H1 (cell line): ENCODE data around the gene GRID2. TPM values are rescaled to one million over a fixed set of nuclear protein-coding genes. Genes with fewer than 3 reads are reported as not detected.

Experiments
- CTCF ChIA-PET: fragments of 300-600 bp; sonication (Branson Sonifier 250); formaldehyde crosslinking; loops from one replicate; lab custom pipeline; 2021; ENCODE audit not compliant: partially characterized antibody; lab: Charles Lee
- POLR2A ChIA-PET: fragments of 300-600 bp; sonication (Branson Sonifier 250); formaldehyde crosslinking; loops from one replicate; lab custom pipeline; 2021; ENCODE audit warnings: inconsistent platforms; ENCODE audit not compliant: partially characterized antibody; lab: Charles Lee
- DNase-seq, 2 experiments: peaks; one replicate each; pipeline versions ENCODE4 v3.0.0 to v3.0.0-alpha.2; 2010 to 2022; ENCODE audit warnings: low spot score in 2 of 2, low read depth in 1 of 2, mixed read lengths in 1 of 2
- FAIRE-seq: peaks from 2 replicates; lab custom pipeline; 2011; peaks lifted over from hg19 to GRCh38; lab: Jason Lieb, UNC
- H2AFZ ChIP-seq: 2 replicates; pipeline ENCODE4 v1.8.1; 2012; ENCODE audit warnings: low read length, inconsistent platforms
- H2AK5ac ChIP-seq: 2 replicates; pipeline ENCODE4 v1.6.1; 2013; ENCODE audit warnings: low read depth, low read length
- H2BK120ac ChIP-seq: replicated peaks from 2 replicates; pipeline ENCODE3; 2013; ENCODE audit warnings: low read depth, low read length, inconsistent platforms
- H2BK12ac ChIP-seq: 2 replicates; pipeline ENCODE4 v1.6.1; 2013; ENCODE audit warnings: low read depth, low read length
- H2BK15ac ChIP-seq: 2 replicates; pipeline ENCODE4 v1.6.1; 2013; ENCODE audit warnings: low read length
- H2BK20ac ChIP-seq: 2 replicates; pipeline ENCODE4 v1.6.1; 2013; ENCODE audit warnings: low read length
- H2BK5ac ChIP-seq: 2 replicates; pipeline ENCODE4 v1.6.1; 2013; ENCODE audit warnings: low read depth, low read length
- H3K14ac ChIP-seq: 2 replicates; pipeline ENCODE4 v1.6.1; 2013; ENCODE audit warnings: inconsistent platforms; ENCODE audit not compliant: insufficient read length
- H3K18ac ChIP-seq: 2 replicates; pipeline ENCODE4 v1.6.1; 2013; ENCODE audit warnings: low read length; ENCODE audit errors: extremely low read depth
- H3K23ac ChIP-seq: 2 replicates; pipeline ENCODE4 v1.6.1; 2013; ENCODE audit warnings: inconsistent platforms; ENCODE audit not compliant: insufficient read length
- H3K23me2 ChIP-seq: 2 replicates; pipeline ENCODE4 v1.6.1; 2013; ENCODE audit warnings: low read depth, low read length
- H3K27ac ChIP-seq: 2 replicates; pipeline ENCODE4 v1.6.1; 2011; ENCODE audit warnings: low read depth, low read length, inconsistent platforms
- H3K27me3 ChIP-seq, 4 experiments: replicated peaks in 1 of 4; 1 replicate in 1 of 4; 2 replicates in 3 of 4; pipeline versions ENCODE4 v1.6.1 to v1.8.1; 2011 to 2013; ENCODE audit warnings: low read length in 3 of 4, mild to moderate bottlenecking in 3 of 4, inconsistent platforms in 2 of 4, mixed read lengths in 2 of 4, moderate library complexity in 1 of 4; ENCODE audit not compliant: control insufficient read depth in 3 of 4, insufficient read depth in 3 of 4; ENCODE audit errors: extremely low read depth in 1 of 4
- H3K36me3 ChIP-seq, 4 experiments: 2 replicates each; pipeline versions ENCODE4 v1.6.1 to v1.8.1; 2011 to 2013; ENCODE audit warnings: mild to moderate bottlenecking in 4 of 4, low read length in 3 of 4, moderate library complexity in 2 of 4, control low read depth in 1 of 4, inconsistent platforms in 1 of 4; ENCODE audit not compliant: insufficient read depth in 4 of 4, control insufficient read depth in 2 of 4
- H3K4ac ChIP-seq: replicated peaks from 2 replicates; pipeline ENCODE3; 2013; ENCODE audit warnings: low read length, low read depth, mixed read lengths, inconsistent platforms; ENCODE audit not compliant: insufficient read length
- H3K4me1 ChIP-seq, 4 experiments: replicated peaks in 1 of 4; 1 replicate in 1 of 4; 2 replicates in 3 of 4; pipeline versions ENCODE4 v1.6.1 to v1.8.1; 2011 to 2013; ENCODE audit warnings: low read length in 3 of 4, inconsistent platforms in 2 of 4, mixed read lengths in 1 of 4; ENCODE audit not compliant: insufficient read depth in 4 of 4, control insufficient read depth in 3 of 4
- H3K4me2 ChIP-seq, 2 experiments: 2 replicates each; pipeline versions ENCODE4 v1.6.1 to v1.8.1; 2011 to 2013; ENCODE audit warnings: low read depth in 2 of 2, low read length in 2 of 2, control low read depth in 1 of 2, inconsistent platforms in 1 of 2, mild to moderate bottlenecking in 1 of 2; ENCODE audit not compliant: insufficient read depth in 1 of 2
- H3K4me3 ChIP-seq, 4 experiments: fragments of 200-600, 300-600 bp in 1 of 4; sonication (generic), shearing (Covaris generic), sonication (Bioruptor Twin) in 1 of 4; 2 replicates each; pipeline versions ENCODE4 v1.5.1 to v1.8.1; 2011 to 2016; ENCODE audit warnings: low read length in 4 of 4, low read depth in 3 of 4, control low read depth in 2 of 4, inconsistent platforms in 2 of 4, mild to moderate bottlenecking in 2 of 4, mixed read lengths in 1 of 4, moderate library complexity in 1 of 4; ENCODE audit not compliant: insufficient read depth in 2 of 4; ENCODE audit errors: extremely low read depth in 1 of 4
- H3K56ac ChIP-seq: replicated peaks from 2 replicates; pipeline ENCODE3; 2013; ENCODE audit warnings: low read depth, mild to moderate bottlenecking, mixed read lengths, low read length, inconsistent platforms; ENCODE audit not compliant: insufficient read length
- H3K79me1 ChIP-seq: 2 replicates; pipeline ENCODE4 v1.6.1; 2013; ENCODE audit warnings: low read depth, low read length, control low read depth
- H3K79me2 ChIP-seq, 2 experiments: 2 replicates each; pipeline versions ENCODE4 v1.6.1 to v1.8.1; 2012 to 2013; ENCODE audit warnings: low read length in 2 of 2, mild to moderate bottlenecking in 2 of 2, inconsistent platforms in 1 of 2; ENCODE audit not compliant: insufficient read depth in 2 of 2, control insufficient read depth in 1 of 2
- H3K9ac ChIP-seq, 4 experiments: replicated peaks in 1 of 4; 1 replicate in 1 of 4; 2 replicates in 3 of 4; pipeline versions ENCODE4 v1.6.1 to v1.8.1; 2011 to 2013; ENCODE audit warnings: low read depth in 3 of 4, low read length in 3 of 4, control low read depth in 2 of 4, mild to moderate bottlenecking in 2 of 4, moderate library complexity in 2 of 4, inconsistent platforms in 1 of 4; ENCODE audit errors: extremely low read depth in 1 of 4
- H3K9me3 ChIP-seq, 2 experiments: 2 replicates each; pipeline versions ENCODE4 v1.6.1 to v1.8.1; 2012 to 2013; ENCODE audit warnings: mild to moderate bottlenecking in 2 of 2, moderate library complexity in 2 of 2, control low read depth in 1 of 2, inconsistent platforms in 1 of 2, low read depth in 1 of 2, low read length in 1 of 2, mixed read lengths in 1 of 2; ENCODE audit not compliant: insufficient read depth in 2 of 2
- H4K20me1 ChIP-seq, 2 experiments: replicated peaks in 1 of 2; 2 replicates each; pipeline versions ENCODE3 to v1.8.1; 2011 to 2013; ENCODE audit warnings: inconsistent platforms in 2 of 2, low read length in 2 of 2, mild to moderate bottlenecking in 1 of 2; ENCODE audit not compliant: insufficient read depth in 2 of 2, control insufficient read depth in 1 of 2
- H4K5ac ChIP-seq: 2 replicates; pipeline ENCODE4 v1.6.1; 2013; ENCODE audit warnings: low read length, low read depth, mixed read lengths, inconsistent platforms; ENCODE audit not compliant: insufficient read length
- H4K8ac ChIP-seq: 2 replicates; pipeline ENCODE4 v1.8.0; 2013; ENCODE audit warnings: mild to moderate bottlenecking, moderate library complexity, low read length, inconsistent platforms; ENCODE audit not compliant: insufficient read depth; ENCODE audit errors: extremely low read depth
- H4K91ac ChIP-seq: replicated peaks from 2 replicates; pipeline ENCODE3; 2013; ENCODE audit warnings: low read length, mixed read lengths, inconsistent platforms; ENCODE audit not compliant: insufficient read length
- BACH1 ChIP-seq: IDR thresholded peaks from 2 replicates; pipeline ENCODE4 v1.6.1; 2012; ENCODE audit warnings: low read length, improper control_type of control experiment
- EP300 ChIP-seq, 2 experiments: IDR thresholded peaks; 1 replicate in 1 of 2; 2 replicates in 1 of 2; pipeline ENCODE4 v1.6.1; 2011 to 2012; ENCODE audit warnings: low read depth in 2 of 2, low read length in 2 of 2, mild to moderate bottlenecking in 2 of 2, borderline replicate concordance in 1 of 2, inconsistent platforms in 1 of 2, moderate library complexity in 1 of 2
- FOSL1 ChIP-seq: IDR thresholded peaks from 2 replicates; pipeline ENCODE4 v1.6.1; 2011; ENCODE audit warnings: mild to moderate bottlenecking, low read depth, low read length, moderate library complexity; ENCODE audit not compliant: insufficient read depth
- GTF2F1 ChIP-seq: IDR thresholded peaks from 2 replicates; pipeline ENCODE4 v1.6.1; 2012; ENCODE audit warnings: low read depth, low read length, improper control_type of control experiment, borderline replicate concordance
- NANOG ChIP-seq: IDR thresholded peaks from 2 replicates; pipeline ENCODE4 v1.6.1; 2011; ENCODE audit warnings: low read length, low read depth, mild to moderate bottlenecking, inconsistent platforms; ENCODE audit not compliant: insufficient read depth, poor library complexity, severe bottlenecking
- NRF1 ChIP-seq: IDR thresholded peaks from 2 replicates; pipeline ENCODE4 v1.6.1; 2011; ENCODE audit warnings: mild to moderate bottlenecking, low read depth, low read length, improper control_type of control experiment
- POLR2AphosphoS5 ChIP-seq: IDR thresholded peaks from 2 replicates; pipeline ENCODE4 v1.6.1; 2011; ENCODE audit warnings: low read depth, low read length
- RBBP5 ChIP-seq: IDR thresholded peaks from 2 replicates; pipeline ENCODE4 v1.7.1; 2012; ENCODE audit warnings: low read depth, mild to moderate bottlenecking, inconsistent platforms, low read length, moderate library complexity, borderline replicate concordance
- RFX5 ChIP-seq: IDR thresholded peaks from 2 replicates; pipeline ENCODE4 v1.6.1; 2011; ENCODE audit warnings: low read depth, low read length, improper control_type of control experiment, borderline replicate concordance
- RXRA ChIP-seq: IDR thresholded peaks from 2 replicates; pipeline ENCODE4 v1.6.1; 2011; ENCODE audit warnings: low read depth, mild to moderate bottlenecking, low read length, moderate library complexity; ENCODE audit not compliant: insufficient read depth
- SIRT6 ChIP-seq: IDR thresholded peaks from one replicate; pipeline ENCODE4 v1.7.1; 2012; ENCODE audit warnings: low read length, inconsistent platforms
- SP1 ChIP-seq: IDR thresholded peaks from 2 replicates; pipeline ENCODE4 v1.6.1; 2011; ENCODE audit warnings: low read depth, low read length
- TAF1 ChIP-seq: IDR thresholded peaks from 2 replicates; pipeline ENCODE4 v1.6.1; 2011; ENCODE audit warnings: mild to moderate bottlenecking, low read depth, low read length
- WGBS, 2 experiments: shearing (Covaris generic) in 1 of 2; methylation state at CpG; one replicate each; pipeline versions ENCODE4 v1.1.6 to v1.1.7; 2013 to 2015; ENCODE audit warnings: low lambda C conversion rate in 2 of 2, mixed read lengths in 2 of 2, inconsistent platforms in 1 of 2, low coverage in 1 of 2, missing lambda C conversion rate in 1 of 2; ENCODE audit not compliant: insufficient replicate concordance in 2 of 2, insufficient coverage in 1 of 2, insufficient read length in 1 of 2; ENCODE audit errors: extremely low coverage in 1 of 2, missing lambda C conversion rate in 1 of 2; 5-methylcytosine and 5-hydroxymethylcytosine counted together
- polyA plus RNA-seq, 7 experiments: library from polyadenylated mRNA; depleted of rRNA in 3 of 7; stranded (reverse) in 5 of 7; unstranded in 2 of 7; fragments of >200 nt in 5 of 7; fragments of 200-250 nt in 2 of 7; gene quantifications; 1 replicate in 5 of 7; 2 replicates in 1 of 7; 4 replicates in 1 of 7; pipeline versions ENCODE4 v1.2.1 to v1.2.3, GENCODE V29; 2011 to 2013; ENCODE audit warnings: missing spikeins in 2 of 7, mixed read lengths in 2 of 7
- total RNA-seq: library from RNA; stranded (reverse); fragmentation: NEBNext Ultra II Directional; extraction: Animal tissue kit (Norgen Biotek cat#: 25700); gene quantifications from 2 replicates; pipeline ENCODE4 v1.2.1, GENCODE V29; 2021

The GRID2 gene
- total and polyA plus RNA-seq, 2 of the 8 experiments (the other 6 are each of a cell fraction or from before 2014, with no cell fraction given), result 31.1 to 81.9 TPM

DNA sequence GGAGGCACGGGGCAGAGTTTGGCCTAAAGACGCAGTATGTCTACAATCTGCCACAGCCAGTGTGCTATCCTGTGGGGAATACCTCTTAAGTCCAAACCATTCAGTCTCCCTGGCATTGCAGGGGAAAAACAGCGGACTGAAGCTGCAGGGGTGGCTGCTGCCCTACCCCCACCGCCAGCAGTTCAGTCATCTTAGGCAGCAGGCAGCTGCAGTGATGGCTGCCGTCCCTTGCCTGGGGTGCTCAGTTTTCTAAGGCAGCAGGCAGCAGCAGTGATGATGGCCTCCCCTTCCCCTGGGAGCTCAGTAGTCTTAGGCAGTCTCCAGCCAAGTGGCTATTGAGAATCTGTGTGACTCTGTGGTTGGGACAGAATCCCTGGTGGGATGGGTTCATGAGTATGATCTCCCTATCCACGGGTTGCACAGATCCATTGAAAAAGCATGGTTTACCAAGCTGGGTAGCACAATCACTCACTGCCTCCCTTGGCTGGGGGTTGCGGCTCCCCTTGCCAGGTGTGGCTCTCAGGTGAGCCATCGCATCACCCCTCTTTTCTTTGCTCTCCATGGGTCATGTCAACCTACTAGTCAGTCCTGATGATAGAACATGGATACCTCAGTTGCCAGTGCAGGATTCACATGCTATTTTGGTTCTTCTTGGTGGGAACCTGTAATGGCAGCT, 48.9 kb upstream of the GRID2 start:
- no peak overlapping the region for H2BK12ac ChIP-seq
- POLR2A ChIA-PET, result interaction anchor here (1.0 to 1.4 kb wide), 5 partner anchors 37 to 1897 kb away, joined by 3 to 4 read pairs (median 3); no protein-coding TSS in a partner anchor
- TF ChIP-seq NRF1 (no peak), FOSL1 (peak; percentile 79), BACH1 (no peak; the same call in 1 of the 2 replicates), RXRA (no peak), SP1 (no peak), GTF2F1 (peak; percentile 97), SIRT6 (peak; percentile 60), POLR2AphosphoS5 (peak; percentile 99), TAF1 (no peak), NANOG (peak; percentile 2), EP300 (IDR thresholded peaks at IDR 0.05; ENCODE audit: borderline replicate concordance in 1 of 2, low read depth in 2 of 2, low read length in 2 of 2) (no peak), RFX5 (no peak), RBBP5 (no peak)

More for the DNA sequence above, 48.9 kb upstream of the GRID2 start:
- no peaks in the 10 kb centered on the region for H3K79me2 ChIP-seq
- H3K4me3 ChIP-seq, result peak overlapping the region in 1 of 4 experiments; percentile 2; a peak in 1 of 8 replicates
- no peaks in the 10 kb centered on the region for H3K23me2 ChIP-seq
- no peaks in the 10 kb centered on the region; a peak in 2 of 7 replicates for H3K27me3 ChIP-seq
- no peaks in the 10 kb centered on the region for H3K4me1 ChIP-seq
- no peak overlapping the region for H4K5ac ChIP-seq
- H2BK5ac ChIP-seq, result no peak overlapping the region
- H4K8ac ChIP-seq, result no peak overlapping the region
- H3K9me3 ChIP-seq, result peaks cover 59 to 77% of the 10 kb centered on the region in 2 experiments
- no peak overlapping the region for H3K4ac ChIP-seq
- no peaks in the 10 kb centered on the region for H4K20me1 ChIP-seq
- no peak overlapping the region for H3K14ac ChIP-seq
- H3K56ac ChIP-seq, result no peak overlapping the region
- H4K91ac ChIP-seq, result no peak overlapping the region
- H3K79me1 ChIP-seq, result no peaks in the 10 kb centered on the region; the same call in 1 of the 2 replicates
- CTCF ChIA-PET, result interaction anchor here (0.7 kb wide), 1 partner anchor 1939 kb away, joined by 3 read pairs; no protein-coding TSS in a partner anchor
- no peak overlapping the region for H3K27ac ChIP-seq
- FAIRE-seq (peak; percentile 19), DNase-seq (peak; percentile 38 to 82)
- no peak overlapping the region for H2AK5ac ChIP-seq
- H3K4me2 ChIP-seq, result no peak overlapping the region
- H3K9ac ChIP-seq, result no peak overlapping the region
- 80% methylated on average over 8 of the region's 8 CpGs; no CpG with 5 or more reads in 1 of the 2 experiments for WGBS, 2 experiments
- no peak overlapping the region for H2AFZ ChIP-seq
- no peak overlapping the region for H2BK20ac ChIP-seq
- H3K23ac ChIP-seq, result no peak overlapping the region
- peaks cover 2 to 34% (median 20%) of the 10 kb centered on the region in 4 experiments for H3K36me3 ChIP-seq
- no peak overlapping the region for H2BK120ac ChIP-seq
- H3K18ac ChIP-seq, result no peak overlapping the region
- H2BK15ac ChIP-seq, result no peak overlapping the region
